ENCODE measurements around the gene PLA2G10.
"Not testable (repeated sequence)": the region's sequence is repeated elsewhere in the genome, so short reads cannot be mapped to it uniquely, and the experiment has no call there.

DNA sequence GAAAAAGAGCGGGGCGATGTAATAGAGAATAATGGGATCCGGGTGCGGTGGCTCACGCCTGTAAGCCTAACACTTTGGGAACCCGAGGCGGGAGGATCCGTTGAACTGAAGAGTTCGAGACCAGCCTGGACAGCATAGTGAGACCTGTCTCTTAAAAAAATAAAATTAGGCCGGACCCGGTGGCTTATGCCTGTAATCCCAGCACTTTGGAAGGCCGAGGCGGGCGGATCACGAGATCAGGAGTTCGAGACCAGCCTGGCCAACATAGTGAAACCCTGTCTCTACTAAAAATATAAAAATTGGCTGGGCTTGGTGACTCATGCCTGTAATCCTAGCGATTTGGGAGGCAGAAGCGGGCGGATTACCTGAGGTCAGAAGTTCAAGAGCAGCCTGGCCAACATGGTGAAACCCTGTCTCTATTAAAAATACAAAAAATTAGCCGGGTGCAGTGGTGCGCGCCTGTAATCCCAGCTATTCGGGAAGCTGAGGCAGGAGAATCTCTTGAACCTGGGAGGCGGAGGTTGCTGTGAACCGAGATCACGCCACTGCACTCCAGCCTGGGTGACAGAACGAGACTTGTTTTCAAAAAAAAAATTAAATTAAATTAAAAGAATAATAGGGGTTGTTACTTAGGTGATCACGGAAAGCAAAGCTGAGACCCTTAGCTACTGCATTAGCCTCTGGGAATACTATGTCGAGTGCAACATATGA, 63.3 kb downstream of the PLA2G10 start:
- TF ChIP-seq, protein P1, sequence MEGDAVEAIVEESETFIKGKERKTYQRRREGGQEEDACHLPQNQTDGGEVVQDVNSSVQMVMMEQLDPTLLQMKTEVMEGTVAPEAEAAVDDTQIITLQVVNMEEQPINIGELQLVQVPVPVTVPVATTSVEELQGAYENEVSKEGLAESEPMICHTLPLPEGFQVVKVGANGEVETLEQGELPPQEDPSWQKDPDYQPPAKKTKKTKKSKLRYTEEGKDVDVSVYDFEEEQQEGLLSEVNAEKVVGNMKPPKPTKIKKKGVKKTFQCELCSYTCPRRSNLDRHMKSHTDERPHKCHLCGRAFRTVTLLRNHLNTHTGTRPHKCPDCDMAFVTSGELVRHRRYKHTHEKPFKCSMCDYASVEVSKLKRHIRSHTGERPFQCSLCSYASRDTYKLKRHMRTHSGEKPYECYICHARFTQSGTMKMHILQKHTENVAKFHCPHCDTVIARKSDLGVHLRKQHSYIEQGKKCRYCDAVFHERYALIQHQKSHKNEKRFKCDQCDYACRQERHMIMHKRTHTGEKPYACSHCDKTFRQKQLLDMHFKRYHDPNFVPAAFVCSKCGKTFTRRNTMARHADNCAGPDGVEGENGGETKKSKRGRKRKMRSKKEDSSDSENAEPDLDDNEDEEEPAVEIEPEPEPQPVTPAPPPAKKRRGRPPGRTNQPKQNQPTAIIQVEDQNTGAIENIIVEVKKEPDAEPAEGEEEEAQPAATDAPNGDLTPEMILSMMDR (IDR thresholded peaks at IDR 0.05), result not testable (repeated sequence)
- not testable (repeated sequence) for TF ChIP-seq EP300 (IDR thresholded peaks at IDR 0.05; ENCODE audit: borderline replicate concordance in 1 of 2, low read depth in 1 of 2, low read length in 1 of 2); EZH2phosphoT487 (IDR thresholded peaks at IDR 0.05; ENCODE audit: borderline replicate concordance, low read depth); POLR2AphosphoS5 (IDR thresholded peaks at IDR 0.05; ENCODE audit: low read depth, low read length); GATA2 (CRISPR knock-in tag; IDR thresholded peaks at IDR 0.05); SIN3A (IDR thresholded peaks at IDR 0.05; ENCODE audit: borderline replicate concordance, low read depth, low read length); SMC3 (IDR thresholded peaks at IDR 0.05; ENCODE audit: low read depth, low read length); TCF12 (IDR thresholded peaks at IDR 0.05); YY1 (IDR thresholded peaks at IDR 0.05; ENCODE audit: low read depth); MXI1 (IDR thresholded peaks at IDR 0.05; ENCODE audit: low read depth, low read length)
- TF ChIP-seq, protein P2, sequence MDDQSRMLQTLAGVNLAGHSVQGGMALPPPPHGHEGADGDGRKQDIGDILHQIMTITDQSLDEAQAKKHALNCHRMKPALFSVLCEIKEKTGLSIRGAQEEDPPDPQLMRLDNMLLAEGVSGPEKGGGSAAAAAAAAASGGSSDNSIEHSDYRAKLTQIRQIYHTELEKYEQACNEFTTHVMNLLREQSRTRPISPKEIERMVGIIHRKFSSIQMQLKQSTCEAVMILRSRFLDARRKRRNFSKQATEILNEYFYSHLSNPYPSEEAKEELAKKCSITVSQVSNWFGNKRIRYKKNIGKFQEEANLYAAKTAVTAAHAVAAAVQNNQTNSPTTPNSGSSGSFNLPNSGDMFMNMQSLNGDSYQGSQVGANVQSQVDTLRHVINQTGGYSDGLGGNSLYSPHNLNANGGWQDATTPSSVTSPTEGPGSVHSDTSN (IDR thresholded peaks at IDR 0.05), result not testable (repeated sequence)
- TF ChIP-seq, protein P3, sequence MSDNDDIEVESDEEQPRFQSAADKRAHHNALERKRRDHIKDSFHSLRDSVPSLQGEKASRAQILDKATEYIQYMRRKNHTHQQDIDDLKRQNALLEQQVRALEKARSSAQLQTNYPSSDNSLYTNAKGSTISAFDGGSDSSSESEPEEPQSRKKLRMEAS (IDR thresholded peaks at IDR 0.05; ENCODE audit: low read depth), result not testable (repeated sequence)
- TF ChIP-seq, protein P4, sequence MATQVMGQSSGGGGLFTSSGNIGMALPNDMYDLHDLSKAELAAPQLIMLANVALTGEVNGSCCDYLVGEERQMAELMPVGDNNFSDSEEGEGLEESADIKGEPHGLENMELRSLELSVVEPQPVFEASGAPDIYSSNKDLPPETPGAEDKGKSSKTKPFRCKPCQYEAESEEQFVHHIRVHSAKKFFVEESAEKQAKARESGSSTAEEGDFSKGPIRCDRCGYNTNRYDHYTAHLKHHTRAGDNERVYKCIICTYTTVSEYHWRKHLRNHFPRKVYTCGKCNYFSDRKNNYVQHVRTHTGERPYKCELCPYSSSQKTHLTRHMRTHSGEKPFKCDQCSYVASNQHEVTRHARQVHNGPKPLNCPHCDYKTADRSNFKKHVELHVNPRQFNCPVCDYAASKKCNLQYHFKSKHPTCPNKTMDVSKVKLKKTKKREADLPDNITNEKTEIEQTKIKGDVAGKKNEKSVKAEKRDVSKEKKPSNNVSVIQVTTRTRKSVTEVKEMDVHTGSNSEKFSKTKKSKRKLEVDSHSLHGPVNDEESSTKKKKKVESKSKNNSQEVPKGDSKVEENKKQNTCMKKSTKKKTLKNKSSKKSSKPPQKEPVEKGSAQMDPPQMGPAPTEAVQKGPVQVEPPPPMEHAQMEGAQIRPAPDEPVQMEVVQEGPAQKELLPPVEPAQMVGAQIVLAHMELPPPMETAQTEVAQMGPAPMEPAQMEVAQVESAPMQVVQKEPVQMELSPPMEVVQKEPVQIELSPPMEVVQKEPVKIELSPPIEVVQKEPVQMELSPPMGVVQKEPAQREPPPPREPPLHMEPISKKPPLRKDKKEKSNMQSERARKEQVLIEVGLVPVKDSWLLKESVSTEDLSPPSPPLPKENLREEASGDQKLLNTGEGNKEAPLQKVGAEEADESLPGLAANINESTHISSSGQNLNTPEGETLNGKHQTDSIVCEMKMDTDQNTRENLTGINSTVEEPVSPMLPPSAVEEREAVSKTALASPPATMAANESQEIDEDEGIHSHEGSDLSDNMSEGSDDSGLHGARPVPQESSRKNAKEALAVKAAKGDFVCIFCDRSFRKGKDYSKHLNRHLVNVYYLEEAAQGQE (IDR thresholded peaks at IDR 0.05; ENCODE audit: low read depth, low read length), result not testable (repeated sequence)
